Gastroesophageal sphincter (tissue), 3 donors: ENCODE data around the gene RIC1.

Source experiments
- EP300 ChIP-seq: sonication (generic); formaldehyde crosslinking; IDR thresholded peaks from one replicate; pipeline ENCODE4 v1.6.1; 2017; ENCODE audit warnings: antibody characterized with exemption, mild to moderate bottlenecking
- POLR2A ChIP-seq, 2 donors: fragments of 450-650 bp; IDR thresholded peaks; one replicate each; pipeline ENCODE4 v1.6.1; 2017; ENCODE audit warnings: antibody characterized with exemption in 2 of 2, mild to moderate bottlenecking in 2 of 2, moderate library complexity in 1 of 2
- POLR2AphosphoS5 ChIP-seq: sonication (generic); formaldehyde crosslinking; IDR thresholded peaks from one replicate; pipeline ENCODE4 v1.6.1; 2017; ENCODE audit warnings: antibody characterized with exemption
- TF ChIP-seq, protein P1 (sequence below), 4 experiments: fragments of 200-600 bp in 2 of 4; fragments of 450-650 bp in 2 of 4; sonication (generic) in 1 of 4; IDR thresholded peaks; one replicate each; pipeline ENCODE4 v1.5.1; 2017 to 2019; ENCODE audit warnings: antibody characterized with exemption in 4 of 4, mild to moderate bottlenecking in 2 of 4, moderate library complexity in 2 of 4

DNA sequence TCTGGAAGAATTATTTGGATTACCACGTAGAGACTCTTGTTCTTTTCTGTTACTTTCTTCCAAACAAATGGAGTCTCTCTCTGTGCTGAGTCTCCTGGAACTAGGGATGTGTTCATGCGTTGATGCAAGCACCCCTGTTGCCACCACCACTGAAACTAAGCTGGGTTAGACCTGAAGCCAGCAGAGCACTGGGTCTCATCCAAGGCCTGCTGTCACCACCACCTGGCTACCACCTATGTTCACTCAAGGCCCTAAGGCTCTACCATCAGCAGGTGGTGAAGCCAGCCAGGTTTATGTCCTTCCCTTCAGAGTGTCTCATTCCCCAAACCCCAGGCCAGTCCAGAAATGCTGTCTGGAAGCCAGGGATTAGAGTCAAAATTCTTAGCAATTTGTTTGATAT, 13.3 kb downstream of the RIC1 start:
- TF ChIP-seq POLR2A (IDR thresholded peaks at IDR 0.05), result no peak
- TF ChIP-seq, protein P1, sequence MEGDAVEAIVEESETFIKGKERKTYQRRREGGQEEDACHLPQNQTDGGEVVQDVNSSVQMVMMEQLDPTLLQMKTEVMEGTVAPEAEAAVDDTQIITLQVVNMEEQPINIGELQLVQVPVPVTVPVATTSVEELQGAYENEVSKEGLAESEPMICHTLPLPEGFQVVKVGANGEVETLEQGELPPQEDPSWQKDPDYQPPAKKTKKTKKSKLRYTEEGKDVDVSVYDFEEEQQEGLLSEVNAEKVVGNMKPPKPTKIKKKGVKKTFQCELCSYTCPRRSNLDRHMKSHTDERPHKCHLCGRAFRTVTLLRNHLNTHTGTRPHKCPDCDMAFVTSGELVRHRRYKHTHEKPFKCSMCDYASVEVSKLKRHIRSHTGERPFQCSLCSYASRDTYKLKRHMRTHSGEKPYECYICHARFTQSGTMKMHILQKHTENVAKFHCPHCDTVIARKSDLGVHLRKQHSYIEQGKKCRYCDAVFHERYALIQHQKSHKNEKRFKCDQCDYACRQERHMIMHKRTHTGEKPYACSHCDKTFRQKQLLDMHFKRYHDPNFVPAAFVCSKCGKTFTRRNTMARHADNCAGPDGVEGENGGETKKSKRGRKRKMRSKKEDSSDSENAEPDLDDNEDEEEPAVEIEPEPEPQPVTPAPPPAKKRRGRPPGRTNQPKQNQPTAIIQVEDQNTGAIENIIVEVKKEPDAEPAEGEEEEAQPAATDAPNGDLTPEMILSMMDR (IDR thresholded peaks at IDR 0.05), result no peak
- no peak for TF ChIP-seq EP300
- no peak for TF ChIP-seq POLR2AphosphoS5
